ENCODE measurements around the gene SH3BP4. TPM values are rescaled to one million over a fixed set of nuclear protein-coding genes. Genes with fewer than 3 reads are reported as not detected.

Gene SH3BP4
- total and polyA plus RNA-seq, 2 of the 13 experiments (the other 11 are each of a cell fraction or from before 2014, with no cell fraction given), result 34.6 to 99.1 TPM

DNA sequence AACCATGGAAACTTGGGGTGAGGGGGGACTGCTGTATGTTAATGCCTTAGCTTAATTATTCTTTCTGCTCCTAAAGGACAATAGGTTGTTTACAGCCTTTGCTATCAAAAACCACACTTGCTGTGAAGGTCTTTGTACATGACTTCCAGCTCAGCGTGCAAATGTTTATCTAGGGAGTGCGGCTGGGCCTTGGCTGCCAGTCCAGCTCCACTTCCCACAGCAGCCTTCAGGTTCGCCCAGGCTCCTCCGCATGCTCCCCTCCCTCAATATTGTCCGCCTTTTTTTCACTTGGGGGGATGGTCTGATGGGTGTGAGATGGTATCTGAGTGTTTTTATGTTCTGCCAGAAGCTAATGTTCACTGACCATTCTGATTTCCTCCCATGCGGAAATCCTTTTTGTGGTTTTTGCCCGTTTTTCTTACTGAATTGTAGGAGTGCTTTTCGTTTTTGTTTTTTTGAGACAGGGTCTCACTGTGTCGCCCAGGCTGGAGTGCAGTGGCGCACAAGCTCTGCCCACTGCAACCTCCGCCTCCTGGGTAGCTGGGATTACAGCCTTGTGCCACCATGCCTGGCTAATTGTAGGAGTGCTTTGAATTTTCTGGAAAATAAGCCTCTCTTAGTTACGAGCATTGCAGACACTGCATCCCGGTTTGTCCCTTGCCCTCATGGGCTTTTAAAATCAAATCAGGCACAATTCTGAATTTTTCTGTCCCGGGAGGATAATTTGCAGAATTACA is 28.8 kb downstream of the SH3BP4 start (continued):
- TF ChIP-seq PRDM10 (CRISPR knock-in tag; IDR thresholded peaks at IDR 0.05; ENCODE audit: low read depth), result 0 out of 2 replicates have a peak, but pooled peaks have one; percentile 46
- TF ChIP-seq RORA (CRISPR knock-in tag; IDR thresholded peaks at IDR 0.05), result no peak
- TF ChIP-seq POLR2A (IDR thresholded peaks at IDR 0.05; ENCODE audit: insufficient read depth in 1 of 2, low read depth in 2 of 2, low read length in 2 of 2), result peak; percentile 32 to 57; a peak in 1 of 4 replicates
- TF ChIP-seq ZNF367 (CRISPR knock-in tag; IDR thresholded peaks at IDR 0.05; ENCODE audit: borderline replicate concordance), result no peak
- peak; percentile 85 for TF ChIP-seq HDAC2 (CRISPR knock-in tag; IDR thresholded peaks at IDR 0.05)
- TF ChIP-seq RELA (CRISPR knock-in tag; IDR thresholded peaks at IDR 0.05), result 0 out of 2 replicates have a peak, but pooled peaks have one; percentile 12
- peak; percentile 8; the same call in 1 of the 2 replicates for TF ChIP-seq AFF4 (CRISPR knock-in tag; IDR thresholded peaks at IDR 0.05)
- no peak for TF ChIP-seq SNAI1 (CRISPR knock-in tag; IDR thresholded peaks at IDR 0.05; ENCODE audit: borderline replicate concordance)
- no peak for TF ChIP-seq CHD4 (IDR thresholded peaks at IDR 0.05; ENCODE audit: borderline replicate concordance, low read length)
- peak; percentile 26; the same call in 1 of the 2 replicates for TF ChIP-seq ZMYM4 (CRISPR knock-in tag; IDR thresholded peaks at IDR 0.05)
- TF ChIP-seq, protein P1, sequence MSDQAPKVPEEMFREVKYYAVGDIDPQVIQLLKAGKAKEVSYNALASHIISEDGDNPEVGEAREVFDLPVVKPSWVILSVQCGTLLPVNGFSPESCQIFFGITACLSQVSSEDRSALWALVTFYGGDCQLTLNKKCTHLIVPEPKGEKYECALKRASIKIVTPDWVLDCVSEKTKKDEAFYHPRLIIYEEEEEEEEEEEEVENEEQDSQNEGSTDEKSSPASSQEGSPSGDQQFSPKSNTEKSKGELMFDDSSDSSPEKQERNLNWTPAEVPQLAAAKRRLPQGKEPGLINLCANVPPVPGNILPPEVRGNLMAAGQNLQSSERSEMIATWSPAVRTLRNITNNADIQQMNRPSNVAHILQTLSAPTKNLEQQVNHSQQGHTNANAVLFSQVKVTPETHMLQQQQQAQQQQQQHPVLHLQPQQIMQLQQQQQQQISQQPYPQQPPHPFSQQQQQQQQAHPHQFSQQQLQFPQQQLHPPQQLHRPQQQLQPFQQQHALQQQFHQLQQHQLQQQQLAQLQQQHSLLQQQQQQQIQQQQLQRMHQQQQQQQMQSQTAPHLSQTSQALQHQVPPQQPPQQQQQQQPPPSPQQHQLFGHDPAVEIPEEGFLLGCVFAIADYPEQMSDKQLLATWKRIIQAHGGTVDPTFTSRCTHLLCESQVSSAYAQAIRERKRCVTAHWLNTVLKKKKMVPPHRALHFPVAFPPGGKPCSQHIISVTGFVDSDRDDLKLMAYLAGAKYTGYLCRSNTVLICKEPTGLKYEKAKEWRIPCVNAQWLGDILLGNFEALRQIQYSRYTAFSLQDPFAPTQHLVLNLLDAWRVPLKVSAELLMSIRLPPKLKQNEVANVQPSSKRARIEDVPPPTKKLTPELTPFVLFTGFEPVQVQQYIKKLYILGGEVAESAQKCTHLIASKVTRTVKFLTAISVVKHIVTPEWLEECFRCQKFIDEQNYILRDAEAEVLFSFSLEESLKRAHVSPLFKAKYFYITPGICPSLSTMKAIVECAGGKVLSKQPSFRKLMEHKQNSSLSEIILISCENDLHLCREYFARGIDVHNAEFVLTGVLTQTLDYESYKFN (CRISPR knock-in tag; conservative IDR thresholded peaks at IDR 0.05), result no peak; the same call in 1 of the 2 replicates
- TF ChIP-seq IRF9 (CRISPR knock-in tag; IDR thresholded peaks at IDR 0.05; ENCODE audit: borderline replicate concordance), result peak; percentile 7; the same call in 1 of the 2 replicates
- peak; percentile 36; the same call in 1 of the 2 replicates for TF ChIP-seq NFIC (IDR thresholded peaks at IDR 0.05; ENCODE audit: low read length)
- TF ChIP-seq, protein P2, sequence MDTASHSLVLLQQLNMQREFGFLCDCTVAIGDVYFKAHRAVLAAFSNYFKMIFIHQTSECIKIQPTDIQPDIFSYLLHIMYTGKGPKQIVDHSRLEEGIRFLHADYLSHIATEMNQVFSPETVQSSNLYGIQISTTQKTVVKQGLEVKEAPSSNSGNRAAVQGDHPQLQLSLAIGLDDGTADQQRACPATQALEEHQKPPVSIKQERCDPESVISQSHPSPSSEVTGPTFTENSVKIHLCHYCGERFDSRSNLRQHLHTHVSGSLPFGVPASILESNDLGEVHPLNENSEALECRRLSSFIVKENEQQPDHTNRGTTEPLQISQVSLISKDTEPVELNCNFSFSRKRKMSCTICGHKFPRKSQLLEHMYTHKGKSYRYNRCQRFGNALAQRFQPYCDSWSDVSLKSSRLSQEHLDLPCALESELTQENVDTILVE (CRISPR knock-in tag; IDR thresholded peaks at IDR 0.05), result peak; percentile 50; the same call in 1 of the 2 replicates

Measured in HepG2 (cell line).